HCT116 (cell line): ENCODE data around the gene C1orf53. TPM values are rescaled to one million over a fixed set of nuclear protein-coding genes. Genes with fewer than 3 reads are reported as not detected.

Experiments
- ATAC-seq: fragments of 200-7000 bp; cut with Tn5 transposase; 2 replicates; pipeline ENCODE4 v1.9.1; 2020; ENCODE audit warnings: mild to moderate bottlenecking, moderate library complexity
- BruUV-seq: library from RNA; stranded (reverse); fragments of 400-500 nt; replicated peaks from 2 replicates; lab custom pipeline; 2021; lab: Mats Ljungman, UMichigan
- CTCF ChIA-PET: fragments of 300-600 bp; sonication (Branson Sonifier 250); formaldehyde crosslinking; loops from one replicate; lab custom pipeline; 2021; ENCODE audit warnings: antibody characterized with exemption; lab: Charles Lee
- POLR2A ChIA-PET: fragments of 300-600, 350-600 bp; sonication (Branson Sonifier 250); formaldehyde crosslinking; loops from one replicate; lab custom pipeline; 2021; ENCODE audit warnings: antibody characterized with exemption; lab: Charles Lee
- RAD21 ChIA-PET, 2 experiments: fragments of 300-600 bp; sonication (Branson Sonifier 250); formaldehyde crosslinking; loops; one replicate each; lab custom pipeline; 2023; ENCODE audit warnings: low total read pairs in 2 of 2; ENCODE audit not compliant: uncharacterized antibody in 2 of 2, unreplicated experiment in 2 of 2, low non-redundant PET in 1 of 2; lab: Charles Lee
- DNase-seq: peaks from one replicate; pipeline ENCODE4 v3.0.0-alpha.2; 2010; ENCODE audit warnings: low read depth, low spot score
- H2AFZ ChIP-seq: fragments of 200-600 bp; shearing (Covaris generic), sonication (generic); 2 replicates; pipeline ENCODE4 v1.6.1; 2017; ENCODE audit warnings: low read depth, mixed run types, mixed read lengths, antibody characterized with exemption, low read length; ENCODE audit not compliant: poor library complexity, severe bottlenecking
- H3K27ac ChIP-seq: 2 replicates; pipeline ENCODE4 v1.5.1; 2012; ENCODE audit warnings: low read depth, low read length
- H3K27me3 ChIP-seq: fragments of 200-600 bp; sonication (generic); 2 replicates; pipeline ENCODE4 v1.6.1; 2016; ENCODE audit warnings: mixed run types, low read length, mixed read lengths; ENCODE audit not compliant: insufficient read depth
- H3K36me3 ChIP-seq, 2 experiments: fragments of 200-500 bp in 1 of 2; fragments of 200-600 bp in 1 of 2; sonication (Bioruptor generic) in 1 of 2; sonication (generic) in 1 of 2; 2 replicates each; pipeline versions ENCODE4 v1.5.1 to v1.6.1; 2014 to 2016; ENCODE audit warnings: low read length in 2 of 2, inconsistent platforms in 1 of 2, mixed read lengths in 1 of 2, mixed run types in 1 of 2; ENCODE audit not compliant: insufficient read depth in 2 of 2, control insufficient read depth in 1 of 2
- H3K4me1 ChIP-seq, 2 experiments: fragments of 200-600 bp in 1 of 2; sonication (generic) in 1 of 2; 2 replicates each; pipeline versions ENCODE4 v1.5.1 to v1.6.1; 2012 to 2017; ENCODE audit warnings: low read length in 2 of 2, inconsistent platforms in 1 of 2, mild to moderate bottlenecking in 1 of 2, mixed read lengths in 1 of 2, mixed run types in 1 of 2, moderate library complexity in 1 of 2; ENCODE audit not compliant: insufficient read depth in 2 of 2, control insufficient read depth in 1 of 2
- H3K4me2 ChIP-seq: fragments of 200-600 bp; sonication (generic); 2 replicates; pipeline ENCODE4 v1.6.1; 2017; ENCODE audit warnings: mixed run types, low read length, mixed read lengths
- H3K4me3 ChIP-seq, 2 experiments: fragments of 200-600 bp in 1 of 2; sonication (generic) in 1 of 2; replicated peaks in 1 of 2; 2 replicates each; pipeline ENCODE4 v1.5.1; 2011 to 2016; ENCODE audit warnings: low read length in 2 of 2, control low read depth in 1 of 2, low read depth in 1 of 2, mild to moderate bottlenecking in 1 of 2, mixed read lengths in 1 of 2, mixed run types in 1 of 2
- H3K79me2 ChIP-seq: fragments of 200-600 bp; sonication (generic); 2 replicates; pipeline ENCODE4 v1.6.1; 2017; ENCODE audit warnings: mild to moderate bottlenecking, mixed run types, low read length, moderate library complexity, mixed read lengths; ENCODE audit not compliant: insufficient read depth
- H3K9ac ChIP-seq: fragments of 200-600 bp; sonication (generic); 2 replicates; pipeline ENCODE4 v1.6.1; 2016; ENCODE audit warnings: low read length, mixed read lengths
- H3K9me2 ChIP-seq: fragments of 200-600 bp; sonication (generic), shearing (Covaris generic); 2 replicates; pipeline ENCODE4 v1.6.1; 2017; ENCODE audit warnings: mixed run types, mild to moderate bottlenecking, moderate library complexity; ENCODE audit not compliant: insufficient read depth
- H3K9me3 ChIP-seq, 2 experiments: fragments of 200-500 bp in 1 of 2; fragments of 200-600 bp in 1 of 2; sonication (Bioruptor generic) in 1 of 2; sonication (generic) in 1 of 2; 2 replicates each; pipeline ENCODE4 v1.6.1; 2014 to 2017; ENCODE audit warnings: low read length in 2 of 2, mixed read lengths in 2 of 2, inconsistent platforms in 1 of 2, low read depth in 1 of 2, mild to moderate bottlenecking in 1 of 2, mixed run types in 1 of 2, moderate library complexity in 1 of 2; ENCODE audit not compliant: control insufficient read depth in 1 of 2, insufficient read depth in 1 of 2
- H4K20me1 ChIP-seq: fragments of 200-600 bp; sonication (generic), shearing (Covaris generic); 2 replicates; pipeline ENCODE4 v1.6.1; 2017; ENCODE audit warnings: mixed run types, mild to moderate bottlenecking, moderate library complexity; ENCODE audit not compliant: insufficient read depth
- ATF3 ChIP-seq: IDR thresholded peaks from 2 replicates; pipeline ENCODE4 v1.6.1; 2012
- CEBPB ChIP-seq: IDR thresholded peaks from 2 replicates; pipeline ENCODE4 v1.6.1; 2012; ENCODE audit warnings: low read depth
- EGR1 ChIP-seq: IDR thresholded peaks from 2 replicates; pipeline ENCODE4 v1.6.1; 2012; ENCODE audit warnings: low read depth
- ELF1 ChIP-seq: IDR thresholded peaks from 2 replicates; pipeline ENCODE4 v1.6.1; 2012; ENCODE audit warnings: low read depth, borderline replicate concordance
- JUND ChIP-seq: IDR thresholded peaks from 2 replicates; pipeline ENCODE4 v1.6.1; 2012
- POLR2A ChIP-seq: IDR thresholded peaks from 2 replicates; pipeline ENCODE4 v1.7.0; 2011; ENCODE audit warnings: borderline replicate concordance; ENCODE audit not compliant: insufficient read depth, insufficient read length; ENCODE audit errors: extremely low read depth
- RAD21 ChIP-seq: IDR thresholded peaks from 2 replicates; pipeline ENCODE4 v1.6.1; 2012; ENCODE audit warnings: low read depth, mild to moderate bottlenecking
- SIN3A ChIP-seq: IDR thresholded peaks from 2 replicates; pipeline ENCODE4 v1.6.1; 2012; ENCODE audit warnings: low read depth
- ZBTB33 ChIP-seq: IDR thresholded peaks from 2 replicates; pipeline ENCODE4 v1.6.1; 2011; ENCODE audit warnings: mild to moderate bottlenecking, low read length, moderate library complexity; ENCODE audit not compliant: insufficient replicate concordance; ENCODE audit errors: extremely low read depth
- intact Hi-C: fragments of 100-400 bp; cut with micrococcal nuclease; formaldehyde crosslinking; loops from 2 replicates; pipeline ENCODE4 v1.10.0; 2022
- total RNA-seq: library from RNA; stranded (reverse); gene quantifications from one replicate; pipeline ENCODE4 v1.2.1, GENCODE V29; 2021; ENCODE audit not compliant: unreplicated experiment

The C1orf53 gene
- total RNA-seq, 1 experiment from 2014 or later: 4.2 TPM

GRCh38 chr1:197918807-197919345, 16.4 kb downstream of the C1orf53 start:
- no peak for DNase-seq
- H3K4me3 ChIP-seq: no peak overlapping the region
- no peaks in the 10 kb centered on the region for H3K27me3 ChIP-seq
- no peak overlapping the region for H3K27ac ChIP-seq
- no peaks in the 10 kb centered on the region for H4K20me1 ChIP-seq
- H3K4me1 ChIP-seq: peaks cover 5 to 15% of the 10 kb centered on the region in 2 experiments; a peak in 3 of 4 replicates
- TF ChIP-seq EGR1 (no peak), RAD21 (no peak), JUND (no peak), SIN3A (no peak), CEBPB (no peak), ZBTB33 (no peak), ELF1 (no peak), ATF3 (no peak), POLR2A (no peak)
- H2AFZ ChIP-seq: no peak overlapping the region
- H3K9me3 ChIP-seq: no peaks in the 10 kb centered on the region
- POLR2A ChIA-PET: no interaction called here
- no peak overlapping the region for H3K9ac ChIP-seq
- ATAC-seq: no peak
- no peaks in the 10 kb centered on the region for H3K79me2 ChIP-seq
- H3K9me2 ChIP-seq: no peaks in the 10 kb centered on the region
- no TSS peak for BruUV-seq
- intact Hi-C loops: no loop called here
- RAD21 ChIA-PET: no interaction called here
- CTCF ChIA-PET: no interaction called here
- no peak overlapping the region for H3K4me2 ChIP-seq
- H3K36me3 ChIP-seq: no peaks in the 10 kb centered on the region
